Ovary (tissue), 3 donors: ENCODE data around the gene VTI1B.

Source experiments
- CTCF ChIP-seq, 3 donors: fragments of 450-650 bp in 2 of 3; fragments of 200-600 bp in 1 of 3; IDR thresholded peaks; one replicate each; pipeline versions ENCODE4 v1.5.1 to v1.8.0; 2016 to 2022; ENCODE audit warnings: antibody characterized with exemption in 3 of 3, mild to moderate bottlenecking in 1 of 3
- EP300 ChIP-seq: sonication (generic); formaldehyde crosslinking; IDR thresholded peaks from one replicate; pipeline ENCODE4 v1.6.1; 2017; ENCODE audit warnings: antibody characterized with exemption
- POLR2A ChIP-seq: fragments of 450-650 bp; IDR thresholded peaks from one replicate; pipeline ENCODE4 v1.6.1; 2017; ENCODE audit warnings: antibody characterized with exemption, mild to moderate bottlenecking, moderate library complexity
- donor health status: DM: no; HTN: no; CAD: no.

- TF ChIP-seq CTCF (IDR thresholded peaks at IDR 0.05) (no peak), EP300 (no peak), POLR2A (no peak)
Measured at GRCh38 chr14:67641480-67641879, 33.0 kb downstream of the VTI1B start.
